Activated naive CD4-positive, alpha-beta T cell treated with anti-CD3 and anti-CD28 coated beads, Interleukin-2, amount 50 U/mL, for 24 hours (primary cell): ENCODE measurements around the gene INHBB.

ENCODE experiments used
- H3K27ac Mint-ChIP-seq: one replicate; pipeline ENCODE4 v1.8.0; 2021; ENCODE audit warnings: mild to moderate bottlenecking, mixed read lengths
- H3K27me3 Mint-ChIP-seq: one replicate; pipeline ENCODE4 v1.8.0; 2021; ENCODE audit warnings: mixed read lengths
- H3K36me3 Mint-ChIP-seq: one replicate; pipeline ENCODE4 v1.8.0; 2021; ENCODE audit warnings: mixed read lengths
- H3K4me1 Mint-ChIP-seq: one replicate; pipeline ENCODE4 v1.8.0; 2021; ENCODE audit warnings: mixed read lengths
- H3K4me3 Mint-ChIP-seq: one replicate; pipeline ENCODE4 v1.8.0; 2021; ENCODE audit warnings: mild to moderate bottlenecking, mixed read lengths
- H3K9me3 Mint-ChIP-seq: one replicate; pipeline ENCODE4 v1.8.0; 2021; ENCODE audit warnings: mixed read lengths

INHBB gene

DNA sequence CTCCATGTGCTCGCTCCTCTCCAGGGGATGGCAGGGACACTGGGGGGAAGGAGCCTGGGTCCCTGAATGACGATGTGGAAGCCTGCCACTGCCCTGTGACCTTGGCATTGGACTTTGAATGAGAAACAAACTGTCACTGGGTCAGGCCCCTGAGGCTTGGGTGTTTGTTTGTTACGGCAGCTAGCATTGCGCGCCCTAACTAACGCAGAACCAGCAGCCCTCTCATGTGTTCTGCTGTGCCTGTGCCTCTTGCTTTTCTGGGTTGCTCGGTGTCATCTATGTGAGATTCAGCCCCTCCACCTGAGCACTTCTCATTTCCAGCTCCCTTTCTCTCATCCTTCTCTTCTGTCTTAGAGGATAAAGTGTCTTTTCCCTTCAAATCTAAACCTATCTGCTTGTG is 23.6 kb upstream of the INHBB start:
- Mint-ChIP-seq H3K4me1 (no peaks in the 10 kb centered on the region), H3K4me3 (no peak overlapping the region), H3K9me3 (no peaks in the 10 kb centered on the region), H3K36me3 (no peaks in the 10 kb centered on the region), H3K27me3 (no peaks in the 10 kb centered on the region), H3K27ac (no peak overlapping the region)

DNA sequence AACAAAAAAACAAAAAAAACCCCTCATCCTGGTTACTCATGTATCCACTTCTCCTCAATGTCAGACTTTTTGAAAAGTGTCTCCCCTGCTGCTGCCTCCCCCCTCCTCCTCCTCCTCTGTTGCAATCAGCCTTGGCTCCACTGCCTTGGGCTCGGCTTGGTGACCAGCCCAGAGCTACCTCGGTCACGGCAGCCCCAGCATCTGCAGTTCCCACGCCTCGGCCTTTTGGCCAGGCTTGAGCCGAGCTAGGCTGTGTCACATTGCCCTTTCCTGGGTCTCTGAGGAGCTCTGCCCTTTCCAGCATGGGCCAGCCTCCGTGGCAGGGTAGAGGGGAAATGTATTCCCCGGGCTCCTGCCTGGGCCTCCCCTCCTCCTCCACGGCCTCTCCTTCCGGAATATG is 22.7 kb upstream of the INHBB start:
- Mint-ChIP-seq H3K4me3 (no peak overlapping the region), H3K36me3 (no peaks in the 10 kb centered on the region), H3K27me3 (no peaks in the 10 kb centered on the region), H3K27ac (no peak overlapping the region), H3K4me1 (no peaks in the 10 kb centered on the region), H3K9me3 (no peaks in the 10 kb centered on the region)

DNA sequence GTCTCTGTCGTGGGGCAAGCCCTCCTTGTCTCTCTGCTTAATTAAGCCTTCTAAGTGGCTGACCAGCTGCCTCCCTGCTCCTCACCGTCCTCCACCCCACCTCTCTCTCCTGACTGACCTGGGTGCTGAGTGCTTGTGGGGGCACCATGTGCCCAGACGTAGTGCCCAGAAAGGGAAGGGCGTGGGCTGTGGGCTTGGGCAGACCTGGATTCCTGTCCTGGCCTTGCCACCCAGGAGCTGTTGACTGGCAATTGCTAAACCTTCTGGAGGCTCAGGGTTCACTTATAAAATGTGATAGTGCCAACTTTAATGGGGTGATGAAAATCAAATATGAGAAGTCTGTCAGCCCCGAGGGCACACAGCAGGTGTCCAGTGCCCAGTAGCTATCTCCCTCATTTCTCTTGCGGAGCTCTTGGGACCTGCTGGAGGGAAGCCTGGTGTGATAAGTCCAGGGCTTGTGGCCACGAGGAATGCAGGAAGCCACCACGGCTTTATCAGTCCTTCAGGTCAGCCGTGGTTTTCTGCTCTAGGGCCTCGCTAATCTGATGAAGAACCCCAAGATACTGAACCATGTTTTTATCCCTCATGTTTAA is 22.0 kb upstream of the INHBB start:
- Mint-ChIP-seq H3K4me1 (no peaks in the 10 kb centered on the region), H3K27ac (no peak overlapping the region), H3K9me3 (no peaks in the 10 kb centered on the region), H3K36me3 (no peaks in the 10 kb centered on the region), H3K4me3 (no peak overlapping the region), H3K27me3 (no peaks in the 10 kb centered on the region)

DNA sequence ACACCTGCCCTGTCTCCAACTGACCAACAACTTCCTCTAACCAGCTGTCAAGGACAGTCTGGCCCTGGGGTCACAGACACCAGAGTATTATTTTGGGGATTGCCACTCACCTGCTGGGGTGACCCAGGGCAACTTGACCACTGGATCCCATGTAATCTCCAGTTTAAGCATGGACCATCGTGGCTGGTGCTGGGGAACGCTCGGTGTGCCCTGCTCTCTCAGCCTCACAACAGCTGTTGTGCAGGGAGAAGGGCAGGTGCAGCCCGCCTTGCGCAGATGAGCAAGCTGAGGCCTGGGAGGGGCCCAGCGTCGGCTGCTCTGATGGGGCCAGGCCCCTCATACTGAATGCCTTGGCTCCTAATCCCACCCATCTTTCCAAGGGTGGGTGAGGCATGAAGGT is 21.0 kb upstream of the INHBB start:
- Mint-ChIP-seq H3K9me3 (no peaks in the 10 kb centered on the region), H3K27me3 (no peaks in the 10 kb centered on the region), H3K27ac (no peak overlapping the region), H3K4me3 (no peak overlapping the region), H3K36me3 (no peaks in the 10 kb centered on the region), H3K4me1 (no peaks in the 10 kb centered on the region)

DNA sequence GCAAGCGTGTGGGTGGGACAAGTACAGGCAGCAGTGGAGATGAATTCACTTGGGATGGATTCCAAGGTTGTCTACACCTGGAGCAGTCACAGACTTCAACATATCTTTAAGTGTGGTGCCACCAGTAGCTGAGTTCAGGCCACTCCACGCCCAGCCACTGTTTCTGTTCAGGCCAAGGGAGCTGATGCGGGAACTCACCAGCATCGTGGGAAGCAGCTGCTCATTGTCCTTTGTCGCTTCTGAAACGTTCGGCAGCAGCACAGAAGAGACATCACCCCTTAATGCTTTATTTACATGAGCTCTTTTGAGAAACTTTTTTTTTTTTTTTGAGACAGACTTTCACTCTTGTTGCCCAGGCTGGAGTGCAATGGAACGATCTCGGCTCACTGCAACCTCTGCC is 19.9 kb upstream of the INHBB start:
- Mint-ChIP-seq H3K9me3 (no peaks in the 10 kb centered on the region), H3K4me1 (no peaks in the 10 kb centered on the region), H3K4me3 (no peak overlapping the region), H3K36me3 (no peaks in the 10 kb centered on the region), H3K27me3 (no peaks in the 10 kb centered on the region), H3K27ac (no peak overlapping the region)

DNA sequence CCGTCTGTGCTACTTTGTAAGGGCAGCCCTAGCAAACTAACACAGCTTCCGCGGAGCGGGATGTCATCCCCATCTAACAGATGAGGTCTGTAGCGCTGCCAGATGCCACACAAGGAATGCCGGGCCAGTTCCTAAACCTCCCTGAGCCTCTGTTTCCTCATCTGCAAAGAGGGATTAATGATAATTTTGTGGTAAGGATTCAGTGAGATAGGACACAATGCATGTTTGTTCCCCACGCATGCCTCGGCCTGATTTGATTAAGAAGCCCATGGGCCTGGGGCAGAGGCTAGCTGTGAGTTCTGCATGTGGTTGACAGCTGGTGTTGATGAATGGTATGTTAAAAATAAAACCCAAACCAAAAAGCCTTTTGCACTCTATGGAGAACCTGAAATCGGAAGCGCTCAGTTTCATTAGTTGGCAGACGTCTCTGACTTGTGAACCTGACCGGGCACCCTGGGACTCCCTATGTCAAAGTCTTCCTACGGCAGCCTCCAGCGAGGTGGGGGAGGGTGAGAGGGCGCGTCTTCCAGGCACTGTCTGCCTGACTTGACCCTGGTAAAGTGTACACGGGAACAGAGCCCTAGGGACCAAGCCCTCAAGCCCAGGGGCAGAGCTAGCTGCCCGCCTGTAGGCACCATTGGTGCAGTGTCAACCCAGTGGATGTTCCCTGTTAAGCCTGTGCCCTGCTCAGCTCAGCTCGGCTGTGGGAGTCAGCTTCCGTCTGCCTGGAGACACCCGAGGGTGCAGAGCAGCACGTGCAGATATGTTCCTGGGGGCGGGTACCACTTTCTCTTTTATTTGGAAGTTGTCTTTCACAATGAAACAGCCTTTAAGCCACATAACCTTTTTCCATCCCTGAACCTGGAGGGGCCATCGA is 14.8 kb upstream of the INHBB start:
- Mint-ChIP-seq H3K4me3 (no peak overlapping the region), H3K27ac (peak overlapping the region; percentile 13), H3K36me3 (no peaks in the 10 kb centered on the region), H3K9me3 (no peaks in the 10 kb centered on the region), H3K27me3 (peaks cover 5% of the 10 kb centered on the region), H3K4me1 (no peaks in the 10 kb centered on the region)

DNA sequence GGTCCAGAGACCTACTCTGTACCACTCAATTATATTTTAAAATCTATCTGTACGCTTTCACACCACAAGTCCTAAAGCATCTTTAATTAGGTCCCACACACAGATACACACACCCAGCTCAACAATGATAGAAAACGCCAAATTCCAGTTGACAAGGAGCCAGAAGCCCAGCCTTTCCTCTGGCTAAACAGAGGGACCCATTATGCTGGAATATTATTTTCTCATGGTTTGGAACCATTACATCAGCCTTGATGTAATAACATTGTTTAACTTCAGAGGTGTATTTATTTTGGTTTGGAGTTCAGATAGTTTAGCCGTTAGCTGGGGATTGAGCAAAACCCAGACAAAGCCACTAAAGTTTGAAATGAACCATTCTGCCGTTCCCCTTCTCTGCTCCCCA is 14.0 kb upstream of the INHBB start:
- H3K4me3 Mint-ChIP-seq, result no peak overlapping the region
- H3K27ac Mint-ChIP-seq, result no peak overlapping the region
- no peaks in the 10 kb centered on the region for H3K4me1 Mint-ChIP-seq
- no peaks in the 10 kb centered on the region for H3K9me3 Mint-ChIP-seq
- H3K27me3 Mint-ChIP-seq, result peaks cover 7% of the 10 kb centered on the region
- no peaks in the 10 kb centered on the region for H3K36me3 Mint-ChIP-seq

DNA sequence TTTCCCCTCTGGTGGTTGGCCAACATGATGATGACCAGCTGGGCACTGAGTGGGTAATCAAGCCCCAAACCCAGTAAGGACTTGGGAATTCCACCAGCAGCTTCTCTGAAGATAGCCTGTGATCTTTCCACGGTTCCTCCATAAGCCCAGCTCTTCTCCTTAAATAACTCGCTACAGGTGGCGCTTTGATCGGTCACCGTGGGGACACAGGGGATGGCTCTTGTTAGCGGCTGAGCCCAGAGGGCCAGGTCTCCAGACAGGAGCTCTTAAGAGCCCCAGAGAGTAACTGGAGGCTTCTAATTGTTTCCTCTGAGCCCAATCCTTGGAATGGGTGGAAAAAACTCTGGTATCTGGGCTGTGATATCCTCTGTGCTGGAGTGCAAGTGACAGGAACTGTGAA is 13.6 kb upstream of the INHBB start:
- no peaks in the 10 kb centered on the region for H3K4me1 Mint-ChIP-seq
- H3K27me3 Mint-ChIP-seq, result peaks cover 9% of the 10 kb centered on the region
- no peaks in the 10 kb centered on the region for H3K36me3 Mint-ChIP-seq
- H3K27ac Mint-ChIP-seq, result no peak overlapping the region
- H3K9me3 Mint-ChIP-seq, result no peaks in the 10 kb centered on the region
- no peak overlapping the region for H3K4me3 Mint-ChIP-seq

DNA sequence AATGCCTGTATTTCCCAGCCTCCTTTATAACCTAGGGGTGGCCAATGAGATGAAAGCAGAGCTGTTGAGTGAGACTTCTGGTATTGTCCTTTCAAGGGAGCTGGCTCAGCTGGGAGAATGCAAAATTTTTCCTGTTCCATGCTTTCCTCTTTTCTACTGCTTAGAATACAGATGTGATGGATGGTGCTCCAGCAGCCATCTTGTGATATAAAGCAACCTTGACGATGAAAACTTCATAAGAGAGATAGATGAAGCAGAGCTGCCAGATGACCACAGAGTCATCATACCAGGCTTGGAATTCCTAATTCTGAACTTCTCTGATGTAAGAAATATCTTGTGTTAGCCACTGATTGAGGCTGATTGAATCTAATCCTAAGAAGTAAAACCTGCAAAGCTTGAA is 11.9 kb upstream of the INHBB start:
- Mint-ChIP-seq H3K9me3 (no peaks in the 10 kb centered on the region), H3K27ac (no peak overlapping the region), H3K36me3 (no peaks in the 10 kb centered on the region), H3K27me3 (peaks cover 14% of the 10 kb centered on the region), H3K4me1 (no peaks in the 10 kb centered on the region), H3K4me3 (no peak overlapping the region)

DNA sequence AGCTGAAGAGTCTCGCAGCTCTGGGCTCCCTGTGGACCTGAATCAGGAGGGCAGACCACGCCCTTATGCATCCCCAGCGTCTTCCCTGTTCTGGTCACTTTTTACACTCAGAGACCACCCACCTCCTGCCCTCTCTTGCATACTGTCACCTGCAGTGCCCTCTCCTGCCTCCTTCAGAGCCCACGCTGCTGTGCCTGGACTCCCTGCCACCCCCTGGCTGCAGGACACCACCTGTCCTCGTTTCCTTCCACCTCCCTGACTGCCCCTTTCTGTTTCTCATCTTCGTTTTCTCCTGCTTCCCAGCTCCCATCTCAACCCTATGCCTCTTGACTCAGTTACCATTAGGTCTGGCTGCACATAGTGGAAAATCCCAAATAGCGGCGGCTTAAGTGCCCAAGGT is 9.2 kb upstream of the INHBB start:
- Mint-ChIP-seq H3K9me3 (no peaks in the 10 kb centered on the region), H3K27ac (no peak overlapping the region), H3K4me3 (no peak overlapping the region), H3K27me3 (peaks cover 20% of the 10 kb centered on the region), H3K4me1 (no peaks in the 10 kb centered on the region), H3K36me3 (no peaks in the 10 kb centered on the region)

DNA sequence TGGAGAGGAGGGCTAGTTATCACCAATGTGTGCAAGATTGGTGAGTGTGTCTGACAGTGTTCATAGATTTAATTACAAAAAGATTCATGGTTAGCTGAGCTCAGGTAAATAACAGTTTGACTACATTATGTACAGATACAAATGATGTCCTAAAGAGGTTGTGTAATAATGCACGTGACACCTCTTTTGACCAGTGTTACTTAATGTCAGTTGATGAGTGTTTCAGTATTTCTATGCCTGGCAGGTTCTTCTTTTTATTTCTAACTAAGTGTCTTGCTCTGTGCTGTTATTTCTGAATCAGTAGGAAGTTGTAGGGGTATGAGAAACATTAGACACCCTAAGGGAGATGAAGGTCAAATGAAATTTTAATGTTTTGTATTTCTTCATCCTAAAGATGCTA is 7.9 kb upstream of the INHBB start:
- H3K4me1 Mint-ChIP-seq, result peaks cover 5% of the 10 kb centered on the region
- H3K27me3 Mint-ChIP-seq, result peaks cover 28% of the 10 kb centered on the region
- H3K36me3 Mint-ChIP-seq, result no peaks in the 10 kb centered on the region
- H3K4me3 Mint-ChIP-seq, result no peak overlapping the region
- H3K9me3 Mint-ChIP-seq, result no peaks in the 10 kb centered on the region
- H3K27ac Mint-ChIP-seq, result no peak overlapping the region

DNA sequence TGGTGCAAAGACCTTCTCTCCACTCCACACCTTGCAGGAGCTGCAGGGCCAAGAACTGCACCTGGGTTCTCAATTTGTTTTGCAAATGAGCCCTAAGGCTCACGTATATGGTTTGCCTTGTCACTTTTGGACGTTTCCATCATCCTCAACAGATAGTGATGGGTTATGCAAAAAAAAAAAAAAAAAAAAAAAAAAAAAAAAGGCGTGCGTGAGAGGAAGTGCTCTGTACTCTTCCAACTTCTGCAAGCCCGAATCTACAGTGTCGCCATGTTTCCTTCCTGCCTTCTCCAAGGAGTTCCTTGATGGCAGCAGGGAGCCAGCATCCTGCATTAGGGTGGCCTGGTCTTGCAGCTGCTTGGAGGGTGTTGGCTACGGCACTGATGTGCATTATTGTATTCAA is 4.0 kb upstream of the INHBB start:
- Mint-ChIP-seq H3K27me3 (peaks cover 27% of the 10 kb centered on the region), H3K4me3 (no peak overlapping the region), H3K4me1 (peaks cover 14% of the 10 kb centered on the region), H3K9me3 (no peaks in the 10 kb centered on the region), H3K36me3 (no peaks in the 10 kb centered on the region), H3K27ac (no peak overlapping the region)

DNA sequence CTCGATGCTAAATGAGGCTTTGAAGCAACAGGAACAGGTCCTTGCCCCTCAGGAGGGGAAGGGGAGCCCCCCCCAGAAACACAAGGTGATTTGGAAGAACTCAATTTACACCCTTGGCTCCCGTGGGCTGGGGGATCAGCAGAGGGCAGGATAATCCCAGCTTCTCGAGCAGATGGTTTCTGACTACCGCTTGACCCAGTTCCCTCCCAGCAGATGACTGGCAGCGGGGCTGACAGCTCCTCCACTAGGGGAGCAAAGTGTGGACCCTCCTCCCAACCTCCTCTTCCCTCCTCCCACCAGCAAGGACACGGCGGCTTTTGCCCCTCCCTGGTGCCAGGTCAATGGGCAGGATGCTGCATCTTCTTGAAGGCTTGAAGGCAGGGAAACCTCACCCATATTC is 3.5 kb upstream of the INHBB start:
- peaks cover 18% of the 10 kb centered on the region for H3K4me1 Mint-ChIP-seq
- H3K27me3 Mint-ChIP-seq, result peaks cover 31% of the 10 kb centered on the region
- H3K9me3 Mint-ChIP-seq, result no peaks in the 10 kb centered on the region
- no peaks in the 10 kb centered on the region for H3K36me3 Mint-ChIP-seq
- no peak overlapping the region for H3K4me3 Mint-ChIP-seq
- H3K27ac Mint-ChIP-seq, result no peak overlapping the region

DNA sequence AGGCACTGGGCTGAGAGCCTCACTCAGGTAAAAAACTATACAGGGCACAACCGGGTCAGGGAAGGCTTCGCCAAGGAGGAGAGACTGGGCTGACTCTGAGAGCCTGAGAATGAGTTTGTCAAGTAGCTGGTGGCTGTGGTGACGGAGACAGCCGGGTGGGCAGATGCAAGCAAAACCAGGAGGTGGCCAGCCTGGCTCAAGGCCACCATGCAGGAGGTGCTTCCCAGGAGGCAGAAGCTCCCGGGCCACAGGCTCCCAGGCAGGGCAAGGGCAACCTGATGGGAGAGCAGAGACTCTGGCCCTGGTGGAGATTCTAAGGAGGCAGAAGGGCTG is 2.9 kb upstream of the INHBB start:
- Mint-ChIP-seq H3K4me3 (peak overlapping the region; percentile 62), H3K9me3 (no peaks in the 10 kb centered on the region)

DNA sequence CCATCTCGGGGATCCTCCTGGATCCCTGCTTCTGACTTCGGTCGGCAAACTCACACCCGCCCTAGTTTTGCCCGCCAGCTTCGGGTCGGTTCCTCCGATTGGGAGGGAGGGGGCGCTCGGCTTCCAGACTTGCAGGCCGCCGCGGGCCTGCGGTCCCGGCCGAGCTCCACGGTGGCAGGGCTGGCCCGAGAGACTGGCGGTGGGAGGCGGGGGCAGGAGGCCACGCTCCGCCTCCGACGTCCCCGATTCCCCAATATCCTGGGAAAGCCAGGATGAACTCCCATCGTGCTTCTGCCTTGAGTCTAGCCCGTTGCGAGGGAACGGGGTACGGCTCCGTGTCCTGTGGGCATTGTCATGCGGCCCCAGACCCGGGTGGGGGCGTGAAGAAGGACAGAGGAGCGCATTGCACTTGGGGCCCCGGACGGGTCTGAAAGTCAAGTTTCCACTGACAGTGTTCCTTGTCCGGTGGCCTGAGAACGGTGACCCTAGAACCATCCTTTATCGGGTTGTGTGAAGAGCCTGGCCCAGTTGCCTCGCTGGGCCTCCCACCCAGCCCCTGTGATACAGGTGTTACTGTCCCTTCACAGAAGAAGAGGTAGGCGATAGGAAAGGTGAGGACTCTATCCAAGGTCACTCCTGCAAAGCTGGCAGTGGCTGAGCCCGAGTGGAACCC is 2.4 kb upstream of the INHBB start:
- Mint-ChIP-seq H3K4me1 (peaks cover 22% of the 10 kb centered on the region), H3K9me3 (no peaks in the 10 kb centered on the region), H3K36me3 (no peaks in the 10 kb centered on the region), H3K4me3 (peak overlapping the region; percentile 62), H3K27ac (no peak overlapping the region), H3K27me3 (peaks cover 31% of the 10 kb centered on the region)

More for the DNA sequence above, 2.9 kb upstream of the INHBB start:
- no peak overlapping the region for H3K27ac Mint-ChIP-seq
- no peaks in the 10 kb centered on the region for H3K36me3 Mint-ChIP-seq
- H3K4me1 Mint-ChIP-seq, result peaks cover 22% of the 10 kb centered on the region
- H3K27me3 Mint-ChIP-seq, result peaks cover 35% of the 10 kb centered on the region

DNA sequence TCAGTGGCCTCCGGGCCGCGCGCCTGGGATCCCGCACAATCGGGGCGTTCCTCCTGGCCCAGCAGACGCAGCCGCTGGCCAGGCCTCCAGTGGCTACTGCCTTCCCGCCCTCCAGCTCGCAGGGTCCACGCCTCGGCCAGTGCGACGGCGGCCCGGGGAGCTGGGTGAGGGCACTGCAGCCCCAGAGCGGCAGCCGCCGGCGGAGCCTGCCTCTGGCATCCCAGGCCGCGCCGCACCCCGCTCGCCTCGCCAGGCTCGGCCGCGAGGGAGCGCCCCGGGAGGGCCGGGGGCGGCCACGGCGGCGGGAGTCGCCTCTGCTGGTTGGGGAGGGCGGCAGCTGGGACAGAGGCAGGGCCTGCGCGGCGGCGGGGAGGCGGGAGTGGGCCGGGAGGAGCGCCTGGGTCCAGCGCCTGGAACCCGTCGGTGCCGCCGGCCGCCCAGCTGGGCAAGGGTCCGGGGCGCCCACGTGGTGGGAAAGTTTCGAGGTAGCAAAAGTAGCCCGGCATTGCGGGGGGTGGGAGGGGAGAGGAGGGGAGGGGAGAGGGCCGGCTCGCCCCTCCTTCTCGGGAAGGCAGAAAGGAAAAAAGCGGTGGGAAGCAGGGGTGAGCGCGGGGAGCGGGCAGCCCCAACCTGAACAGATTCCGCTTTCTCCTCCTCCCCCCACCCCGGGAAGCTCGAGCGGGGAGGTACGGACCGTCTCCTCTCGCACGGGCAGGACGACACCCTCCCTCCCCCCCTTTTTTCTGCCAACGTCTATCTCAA is 1.5 kb upstream of the INHBB start:
- Mint-ChIP-seq H3K27me3 (peaks cover 34% of the 10 kb centered on the region), H3K4me3 (peak overlapping the region; percentile 30), H3K4me1 (peaks cover 22% of the 10 kb centered on the region), H3K9me3 (no peaks in the 10 kb centered on the region), H3K36me3 (no peaks in the 10 kb centered on the region), H3K27ac (no peak overlapping the region)
